Left lung (tissue), 10 donors: ENCODE results near the gene ZNF597. TPM values are rescaled to one million over a fixed set of nuclear protein-coding genes. Genes with fewer than 3 reads are reported as not detected.

ENCODE experiments used
- ATAC-seq: fragments of 200-7000 bp; cut with Tn5 transposase; one replicate; pipeline ENCODE4 v1.9.1; 2020; ENCODE audit warnings: moderate library complexity
- DNase-seq, 4 donors: peaks; one replicate each; pipeline ENCODE4 v3.0.0-alpha.2; 2013 to 2020
- H3K27ac ChIP-seq, 2 donors: fragments of 200-600 bp; sonication (generic) in 1 of 2; one replicate each; pipeline versions ENCODE4 v1.5.0 to v1.8.0; 2020 to 2021
- H3K27me3 ChIP-seq, 2 donors: fragments of 200-600 bp; sonication (generic) in 1 of 2; one replicate each; pipeline versions ENCODE4 v1.5.0 to v1.8.0; 2020 to 2021
- H3K36me3 ChIP-seq, 2 donors: fragments of 200-600 bp; sonication (generic) in 1 of 2; one replicate each; pipeline versions ENCODE4 v1.5.0 to v1.8.0; 2020 to 2021
- H3K4me1 ChIP-seq, 2 donors: fragments of 200-600 bp; one replicate each; pipeline ENCODE4 v1.8.0; 2021
- H3K4me3 ChIP-seq, 2 donors: fragments of 200-600 bp; sonication (generic) in 1 of 2; one replicate each; pipeline versions ENCODE4 v1.5.0 to v1.8.0; 2020 to 2021; ENCODE audit warnings: mild to moderate bottlenecking in 1 of 2
- H3K9me3 ChIP-seq, 2 donors: fragments of 200-600 bp; sonication (generic) in 1 of 2; one replicate each; pipeline versions ENCODE4 v1.5.0 to v1.8.0; 2020 to 2021
- CTCF ChIP-seq, 2 donors: fragments of 200-600 bp; sonication (generic) in 1 of 2; IDR thresholded peaks; one replicate each; pipeline versions ENCODE4 v1.5.0 to v1.8.0; 2021; ENCODE audit warnings: antibody characterized with exemption in 2 of 2
- intact Hi-C, 2 donors: fragments of 100-400 bp; cut with DNase I; formaldehyde crosslinking; loops; one replicate each; pipeline versions ENCODE4 v1.11.2 to v1.14.2; 2022
- polyA plus RNA-seq, 6 donors: library from polyadenylated mRNA; unstranded; fragments of 120-200 nt; gene quantifications; one replicate each; pipeline ENCODE4 v1.2.1, GENCODE V29; 2013; ENCODE audit not compliant: insufficient read length in 6 of 6
- total RNA-seq, 2 donors: library from RNA; stranded (reverse); fragmentation: NEBNext Ultra II Directional; extraction: Animal tissue kit (Norgen Biotek cat#: 25700); gene quantifications; one replicate each; pipeline ENCODE4 v1.2.1, GENCODE V29; 2021
- donor health status: DM: no; HTN: yes; CAD: no.
- donor health status: DM: no; HTN: no; CAD: no.

ZNF597 gene
- total and polyA plus RNA-seq, 8 donors: 3.2 to 4.8 (median 4.2) TPM

- Histone ChIP-seq H3K4me3 (no peak overlapping the region), H3K36me3 (peaks cover 0 to 93% of the 10 kb centered on the region in 2 donors), H3K27ac (no peak overlapping the region), H3K4me1 (no peaks in the 10 kb centered on the region), H3K9me3 (no peaks in the 10 kb centered on the region), H3K27me3 (no peaks in the 10 kb centered on the region)
- ATAC-seq (no peak), DNase-seq (no peak)
- TF ChIP-seq CTCF (IDR thresholded peaks at IDR 0.05): no peak
- intact Hi-C loops: no loop called here
Observed at GRCh38 chr16:3480901-3481695, 37.8 kb upstream of the ZNF597 start.

GRCh38 chr16:3479654-3480216 is 36.4 kb upstream of the ZNF597 start:
- Histone ChIP-seq H3K27ac (no peak overlapping the region), H3K27me3 (no peaks in the 10 kb centered on the region), H3K9me3 (no peaks in the 10 kb centered on the region), H3K36me3 (peaks cover 0 to 83% of the 10 kb centered on the region in 2 donors), H3K4me1 (no peaks in the 10 kb centered on the region), H3K4me3 (no peak overlapping the region)
- intact Hi-C loops: no loop called here
- no peak for ATAC-seq
- DNase-seq: no peak
- no peak for TF ChIP-seq CTCF (IDR thresholded peaks at IDR 0.05)

- H3K9me3 ChIP-seq: no peaks in the 10 kb centered on the region
- intact Hi-C loops: no loop called here
- no peak for TF ChIP-seq CTCF (IDR thresholded peaks at IDR 0.05)
- no peaks in the 10 kb centered on the region for H3K4me1 ChIP-seq
- no peaks in the 10 kb centered on the region for H3K27me3 ChIP-seq
- no peak overlapping the region for H3K4me3 ChIP-seq
- no peak for ATAC-seq
- no peak overlapping the region for H3K27ac ChIP-seq
- peaks cover 0 to 70% of the 10 kb centered on the region in 2 donors for H3K36me3 ChIP-seq
- no peak for DNase-seq
Observed at GRCh38 chr16:3478242-3478925, 35.1 kb upstream of the ZNF597 start.

GRCh38 chr16:3476409-3476808 is 33.1 kb upstream of the ZNF597 start:
- H3K27ac ChIP-seq: no peak overlapping the region
- H3K36me3 ChIP-seq: peaks cover 0 to 65% of the 10 kb centered on the region in 2 donors
- no peak for TF ChIP-seq CTCF (IDR thresholded peaks at IDR 0.05)
- H3K9me3 ChIP-seq: no peaks in the 10 kb centered on the region
- DNase-seq (no peak), ATAC-seq (no peak)
- intact Hi-C loops: no loop called here
- H3K4me3 ChIP-seq: no peak overlapping the region
- H3K27me3 ChIP-seq: no peaks in the 10 kb centered on the region
- H3K4me1 ChIP-seq: no peaks in the 10 kb centered on the region
